Gastroesophageal sphincter (tissue), 4 donors: Measurements from ENCODE around the gene CCDC191. TPM values are rescaled to one million over a fixed set of nuclear protein-coding genes. Genes with fewer than 3 reads are reported as not detected.

Source experiments
- ATAC-seq: fragments of 150-250 bp; one replicate; pipeline ENCODE4 v1.9.1; 2016; ENCODE audit warnings: mild to moderate bottlenecking, moderate library complexity
- H3K27ac ChIP-seq, 4 donors: fragments of 200-600 bp; sonication (generic) in 3 of 4; 1 replicate in 3 of 4; 2 replicates in 1 of 4; pipeline ENCODE4 v1.5.1; 2016 to 2019
- H3K27me3 ChIP-seq: fragments of 200-600 bp; sonication (generic); one replicate; pipeline ENCODE4 v1.5.1; 2019
- H3K36me3 ChIP-seq, 2 donors: fragments of 200-600 bp; sonication (generic); one replicate each; pipeline ENCODE4 v1.5.1; 2019; ENCODE audit warnings: control low read depth in 1 of 2
- H3K4me1 ChIP-seq, 3 donors: fragments of 200-600 bp; sonication (generic); 1 replicate in 2 of 3; 2 replicates in 1 of 3; pipeline ENCODE4 v1.5.1; 2016 to 2019; ENCODE audit warnings: control low read depth in 2 of 3
- H3K4me3 ChIP-seq, 2 donors: fragments of 200-600 bp; sonication (generic); one replicate each; pipeline ENCODE4 v1.5.1; 2019; ENCODE audit warnings: mild to moderate bottlenecking in 1 of 2, moderate library complexity in 1 of 2
- H3K9me3 ChIP-seq, 3 donors: fragments of 200-600 bp; sonication (generic); one replicate each; pipeline ENCODE4 v1.5.1; 2017 to 2019; ENCODE audit warnings: control low read depth in 2 of 3
- CTCF ChIP-seq, 4 experiments: fragments of 200-600 bp in 2 of 4; fragments of 450-650 bp in 2 of 4; sonication (generic) in 1 of 4; IDR thresholded peaks; one replicate each; pipeline ENCODE4 v1.5.1; 2017 to 2019; ENCODE audit warnings: antibody characterized with exemption in 4 of 4, mild to moderate bottlenecking in 2 of 4, moderate library complexity in 2 of 4
- EP300 ChIP-seq: sonication (generic); formaldehyde crosslinking; IDR thresholded peaks from one replicate; pipeline ENCODE4 v1.6.1; 2017; ENCODE audit warnings: antibody characterized with exemption, mild to moderate bottlenecking
- POLR2A ChIP-seq, 2 donors: fragments of 450-650 bp; IDR thresholded peaks; one replicate each; pipeline ENCODE4 v1.6.1; 2017; ENCODE audit warnings: antibody characterized with exemption in 2 of 2, mild to moderate bottlenecking in 2 of 2, moderate library complexity in 1 of 2
- POLR2AphosphoS5 ChIP-seq: sonication (generic); formaldehyde crosslinking; IDR thresholded peaks from one replicate; pipeline ENCODE4 v1.6.1; 2017; ENCODE audit warnings: antibody characterized with exemption
- WGBS, 2 donors: methylation state at CpG; one replicate each; pipeline ENCODE4 v1.1.5; 2018; ENCODE audit warnings: low coverage in 1 of 2; 5-methylcytosine and 5-hydroxymethylcytosine counted together
- total RNA-seq, 4 donors: library from RNA; depleted of rRNA; stranded (reverse); fragments of >200 nt; gene quantifications; one replicate each; pipeline ENCODE4 v1.1.0, GENCODE V29; 2016

Gene CCDC191
- total RNA-seq, 4 donors from 2014 or later = 3.5 to 7.9 (median 4.6) TPM

- no peaks in the 10 kb centered on the region for H3K9me3 ChIP-seq
- ATAC-seq = no peak
- WGBS, 2 donors = 71 to 83% methylated on average over 7 of the region's 7 CpGs
- TF ChIP-seq CTCF (IDR thresholded peaks at IDR 0.05) (no peak), EP300 (no peak), POLR2A (IDR thresholded peaks at IDR 0.05) (no peak), POLR2AphosphoS5 (no peak)
- peaks cover 0 to 13% (median 7%) of the 10 kb centered on the region in 3 donors for H3K4me1 ChIP-seq
- peak overlapping the region in 2 of 4 donors; percentile 79 to 82 for H3K27ac ChIP-seq
- H3K4me3 ChIP-seq = peak overlapping the region; percentile 66 to 89
- H3K27me3 ChIP-seq = no peaks in the 10 kb centered on the region
- H3K36me3 ChIP-seq = no peaks in the 10 kb centered on the region
Measured at GRCh38 chr3:113946831-113947230, 109.5 kb downstream of the CCDC191 start.

- no peak overlapping the region for H3K27ac ChIP-seq
- H3K36me3 ChIP-seq = no peaks in the 10 kb centered on the region
Measured at GRCh38 chr3:113927556-113927955, 128.8 kb downstream of the CCDC191 start.

GRCh38 chr3:113914646-113915045, 141.7 kb downstream of the CCDC191 start:
- Histone ChIP-seq H3K9me3 (no peaks in the 10 kb centered on the region), H3K36me3 (no peaks in the 10 kb centered on the region), H3K4me3 (no peak overlapping the region), H3K27me3 (no peaks in the 10 kb centered on the region), H3K27ac (no peak overlapping the region), H3K4me1 (no peaks in the 10 kb centered on the region)
- TF ChIP-seq CTCF (IDR thresholded peaks at IDR 0.05) (no peak), POLR2AphosphoS5 (no peak), EP300 (no peak), POLR2A (IDR thresholded peaks at IDR 0.05) (no peak)
- WGBS, 2 donors = 43 to 58% methylated on average over 2 of the region's 2 CpGs
- no peak for ATAC-seq

More at GRCh38 chr3:113927556-113927955, 128.8 kb downstream of the CCDC191 start:
- H3K9me3 ChIP-seq = peaks cover 0 to 22% (median 0%) of the 10 kb centered on the region in 3 donors
- TF ChIP-seq POLR2AphosphoS5 (no peak), POLR2A (IDR thresholded peaks at IDR 0.05) (no peak), EP300 (no peak), CTCF (IDR thresholded peaks at IDR 0.05) (no peak)
- no peak for ATAC-seq
- no peaks in the 10 kb centered on the region for H3K27me3 ChIP-seq
- H3K4me3 ChIP-seq = no peak overlapping the region
- WGBS, 2 donors = 92% methylated on average over 2 of the region's 5 CpGs; no CpG with 5 or more reads in 1 of the 2 donors
- no peaks in the 10 kb centered on the region for H3K4me1 ChIP-seq

Other genes with a start within 250 kb of the CCDC191 start
- gene GRAMD1C, start 217.7 kb downstream of the CCDC191 start, total RNA-seq = 1 to 10 TPM in 2 of 4 donors, under 1 TPM in 1, not detected in 1; 0.54 to 3.6 (median 1.4) TPM
- 1 to 10 TPM; 1.2 to 4.4 (median 2.2) TPM for gene ZDHHC23, start 108.5 kb downstream of the CCDC191 start, total RNA-seq
- 10 to 100 TPM in 3 of 4 donors, 1 to 10 TPM in 1; 9.4 to 29.1 (median 21.3) TPM for gene QTRT2, start 211 bp upstream of the CCDC191 start, total RNA-seq
- gene DRD3, start 122.5 kb upstream of the CCDC191 start, total RNA-seq = not detected
- not detected for gene ZNF80, start 181.1 kb upstream of the CCDC191 start, total RNA-seq
- gene TIGIT, start 237.5 kb upstream of the CCDC191 start, total RNA-seq = 1 to 10 TPM in 1 of 4 donors, under 1 TPM in 2, not detected in 1; 0.08 to 1.1 (median 0.27) TPM